Activated B cell treated with CpG ODN at 0.5 μM for 24 hours (primary cell): ENCODE measurements around the gene HCFC1. TPM values are rescaled to one million over a fixed set of nuclear protein-coding genes. Genes with fewer than 3 reads are reported as not detected.

Experiments
- ATAC-seq: fragments of 200-7000 bp; cut with Tn5 transposase; one replicate; pipeline ENCODE4 v1.10.0; 2021; ENCODE audit warnings: low read depth, mild to moderate bottlenecking, moderate library complexity
- CTCF ChIA-PET: fragments of 350-600 bp; sonication (Branson Sonifier 250); formaldehyde crosslinking; loops from one replicate; lab custom pipeline; 2021; ENCODE audit warnings: antibody characterized with exemption; lab: Charles Lee
- POLR2A ChIA-PET: fragments of 350-600 bp; sonication (Branson Sonifier 250); formaldehyde crosslinking; loops from one replicate; lab custom pipeline; 2021; ENCODE audit warnings: antibody characterized with exemption; lab: Charles Lee
- DNase-seq: peaks from one replicate; pipeline ENCODE4 v3.0.0; 2022
- H3K27ac Mint-ChIP-seq: one replicate; pipeline ENCODE4 v1.8.0; 2020; ENCODE audit warnings: mixed read lengths
- H3K27me3 Mint-ChIP-seq: one replicate; pipeline ENCODE4 v1.8.0; 2021; ENCODE audit warnings: mixed read lengths
- H3K36me3 Mint-ChIP-seq: one replicate; pipeline ENCODE4 v1.8.0; 2021; ENCODE audit warnings: low read depth, mixed read lengths
- H3K4me1 Mint-ChIP-seq: one replicate; pipeline ENCODE4 v1.8.0; 2021; ENCODE audit warnings: mixed read lengths
- H3K4me3 Mint-ChIP-seq: one replicate; pipeline ENCODE4 v1.8.0; 2020; ENCODE audit warnings: mild to moderate bottlenecking, mixed read lengths
- H3K9me3 Mint-ChIP-seq: one replicate; pipeline ENCODE4 v1.8.0; 2020; ENCODE audit warnings: mixed read lengths
- intact Hi-C: fragments of 100-400 bp; cut with micrococcal nuclease; formaldehyde crosslinking; loops from one replicate; pipeline ENCODE4 v1.15.1; 2024
- total RNA-seq: library from RNA; stranded (reverse); gene quantifications from 2 replicates; pipeline ENCODE4 v1.2.3, GENCODE V29; 2022
- TF ChIP-seq, protein P1 (sequence below): fragments of 200-600 bp; IDR thresholded peaks from one replicate; pipeline ENCODE4 v1.8.0; 2022; ENCODE audit warnings: antibody characterized with exemption, mild to moderate bottlenecking

The HCFC1 gene
- total RNA-seq, 1 donor from 2014 or later = 79.4 TPM

DNA sequence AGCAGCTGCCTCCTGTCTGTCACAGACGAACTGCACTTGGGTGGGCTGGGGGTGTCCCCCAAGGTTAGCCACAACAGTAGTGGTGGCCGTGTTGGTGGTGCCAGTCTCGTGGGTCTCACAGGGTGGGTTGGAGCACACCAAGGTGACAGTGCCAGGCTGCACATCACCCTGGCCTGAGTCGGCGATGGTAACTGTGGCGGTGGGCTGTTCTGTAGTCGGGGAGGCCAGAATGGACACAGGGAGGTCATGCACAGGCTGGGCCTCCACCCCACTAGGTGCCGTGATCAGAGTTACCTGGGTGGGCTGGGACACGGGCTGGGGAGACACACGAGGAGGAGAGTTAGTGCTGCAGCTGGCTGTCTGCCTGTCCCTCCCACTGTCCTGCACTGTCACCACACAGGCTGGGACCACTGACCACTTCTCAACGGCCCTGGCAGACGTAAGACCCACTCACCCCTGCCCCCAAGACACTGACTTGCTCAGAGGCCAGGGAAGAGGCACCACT is 16.3 kb downstream of the HCFC1 start:
- H3K9me3 Mint-ChIP-seq = no peaks in the 10 kb centered on the region
- H3K27ac Mint-ChIP-seq = no peak overlapping the region
- peaks cover 72% of the 10 kb centered on the region for H3K36me3 Mint-ChIP-seq
- ChIA-PET POLR2A (no interaction called here), CTCF (no interaction called here)
- no peaks in the 10 kb centered on the region for H3K27me3 Mint-ChIP-seq
- no peak overlapping the region for H3K4me3 Mint-ChIP-seq
- ATAC-seq (no peak), DNase-seq (no peak)
- TF ChIP-seq, protein P1, sequence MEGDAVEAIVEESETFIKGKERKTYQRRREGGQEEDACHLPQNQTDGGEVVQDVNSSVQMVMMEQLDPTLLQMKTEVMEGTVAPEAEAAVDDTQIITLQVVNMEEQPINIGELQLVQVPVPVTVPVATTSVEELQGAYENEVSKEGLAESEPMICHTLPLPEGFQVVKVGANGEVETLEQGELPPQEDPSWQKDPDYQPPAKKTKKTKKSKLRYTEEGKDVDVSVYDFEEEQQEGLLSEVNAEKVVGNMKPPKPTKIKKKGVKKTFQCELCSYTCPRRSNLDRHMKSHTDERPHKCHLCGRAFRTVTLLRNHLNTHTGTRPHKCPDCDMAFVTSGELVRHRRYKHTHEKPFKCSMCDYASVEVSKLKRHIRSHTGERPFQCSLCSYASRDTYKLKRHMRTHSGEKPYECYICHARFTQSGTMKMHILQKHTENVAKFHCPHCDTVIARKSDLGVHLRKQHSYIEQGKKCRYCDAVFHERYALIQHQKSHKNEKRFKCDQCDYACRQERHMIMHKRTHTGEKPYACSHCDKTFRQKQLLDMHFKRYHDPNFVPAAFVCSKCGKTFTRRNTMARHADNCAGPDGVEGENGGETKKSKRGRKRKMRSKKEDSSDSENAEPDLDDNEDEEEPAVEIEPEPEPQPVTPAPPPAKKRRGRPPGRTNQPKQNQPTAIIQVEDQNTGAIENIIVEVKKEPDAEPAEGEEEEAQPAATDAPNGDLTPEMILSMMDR = no peak
- intact Hi-C loops = no loop called here
- H3K4me1 Mint-ChIP-seq = peaks cover 2% of the 10 kb centered on the region

DNA sequence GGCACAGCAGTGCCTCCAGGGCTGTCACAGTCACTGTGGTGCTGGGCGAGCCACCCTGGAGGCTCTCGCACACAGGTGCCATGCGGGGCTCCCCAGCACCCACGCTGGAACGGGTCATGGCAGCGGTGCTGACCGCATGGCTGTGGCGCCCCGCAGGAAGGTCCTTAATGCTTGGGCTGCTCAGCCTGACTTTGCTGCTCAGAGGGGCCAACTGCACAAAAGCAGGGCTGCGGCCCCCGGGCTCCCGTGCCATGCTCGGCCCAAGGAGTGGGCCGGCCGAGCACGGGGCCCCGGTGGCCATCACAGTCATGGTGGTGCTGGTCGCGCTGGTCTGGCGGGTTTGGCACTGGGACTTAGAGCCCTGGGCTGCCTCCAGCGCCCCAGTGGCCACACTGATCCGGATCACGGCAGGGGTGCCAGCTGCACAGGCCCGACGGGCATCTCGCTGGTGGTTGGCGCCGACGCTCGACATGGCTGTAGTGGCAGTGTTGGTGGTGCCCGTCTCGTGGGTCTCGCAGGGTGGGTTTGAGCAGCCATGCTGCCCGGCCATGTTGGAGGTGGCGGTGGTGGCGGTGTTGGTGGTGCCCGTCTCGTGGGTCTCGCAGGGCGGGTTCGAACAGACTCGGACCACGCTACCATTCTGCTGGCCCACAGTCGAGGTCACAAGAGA is 16.9 kb downstream of the HCFC1 start:
- H3K9me3 Mint-ChIP-seq = no peaks in the 10 kb centered on the region
- intact Hi-C loops = no loop called here
- POLR2A ChIA-PET = no interaction called here
- DNase-seq = no peak
- no peaks in the 10 kb centered on the region for H3K27me3 Mint-ChIP-seq
- H3K4me1 Mint-ChIP-seq = peaks cover 2% of the 10 kb centered on the region
- no peak overlapping the region for H3K27ac Mint-ChIP-seq
- H3K4me3 Mint-ChIP-seq = no peak overlapping the region
- CTCF ChIA-PET = no interaction called here
- ATAC-seq = no peak
- TF ChIP-seq, protein P1 = no peak
- H3K36me3 Mint-ChIP-seq = peaks cover 71% of the 10 kb centered on the region

- POLR2A ChIA-PET = interaction anchor here (0.8 kb wide), 1 partner anchor 27 kb away, joined by 3 read pairs; no protein-coding TSS in a partner anchor
- no peak overlapping the region for H3K4me3 Mint-ChIP-seq
Measured at GRCh38 chrX:153953892-153954557, 17.6 kb downstream of the HCFC1 start.

DNA sequence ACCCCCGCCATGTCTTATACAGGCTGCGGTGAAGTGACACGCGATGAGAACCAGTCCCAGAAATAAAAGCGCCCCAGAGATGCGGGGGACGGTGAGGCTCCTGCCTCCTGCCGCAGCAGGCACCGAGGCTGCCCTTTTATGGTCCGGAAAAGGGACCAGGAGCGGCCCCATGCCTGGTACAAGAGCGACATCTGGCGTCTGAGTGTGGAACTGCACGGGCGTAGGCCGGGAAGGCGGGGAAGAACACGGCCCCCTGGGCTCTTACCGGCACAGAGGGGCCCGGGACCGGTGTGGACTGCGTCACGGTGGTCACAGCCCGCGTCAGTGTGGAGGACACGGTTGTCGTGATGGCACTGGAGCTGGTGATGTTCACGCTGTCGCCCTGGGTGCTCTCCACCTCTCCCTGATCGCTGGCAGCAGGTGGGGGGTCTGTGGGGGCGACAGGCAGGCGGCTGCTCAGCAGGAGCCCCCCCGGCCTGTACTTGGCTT is 18.2 kb downstream of the HCFC1 start:
- H3K27ac Mint-ChIP-seq = peak overlapping the region; percentile 46
- H3K27me3 Mint-ChIP-seq = no peaks in the 10 kb centered on the region
- ChIA-PET CTCF (interaction anchor here (1.2 to 9.8 kb wide), 2 partner anchors 14 to 30 kb away, joined by 3 to 146 read pairs; partner anchors contain the start of gene ARHGAP4), POLR2A (interaction anchor here (0.8 to 1.2 kb wide), 2 partner anchors 27 to 28 kb away, joined by 3 to 4 read pairs; no protein-coding TSS in a partner anchor)
- H3K36me3 Mint-ChIP-seq = peaks cover 69% of the 10 kb centered on the region
- TF ChIP-seq, protein P1 = no peak
- intact Hi-C loops = loop anchor here (1.0 to 2.0 kb wide), 3 partner anchors 13 to 189 kb away; partner anchors contain the start of gene PLXNB3
- ATAC-seq (peak; percentile 88), DNase-seq (peak; percentile 68)
- H3K4me3 Mint-ChIP-seq = no peak overlapping the region
- no peaks in the 10 kb centered on the region for H3K9me3 Mint-ChIP-seq
- H3K4me1 Mint-ChIP-seq = peaks cover 2% of the 10 kb centered on the region

More at GRCh38 chrX:153953892-153954557, 17.6 kb downstream of the HCFC1 start:
- H3K27ac Mint-ChIP-seq = no peak overlapping the region
- intact Hi-C loops = loop anchor here (1.0 to 2.0 kb wide), 3 partner anchors 13 to 190 kb away; partner anchors contain the start of gene PLXNB3
- ATAC-seq (no peak), DNase-seq (no peak)
- no peaks in the 10 kb centered on the region for H3K27me3 Mint-ChIP-seq
- TF ChIP-seq, protein P1 = no peak
- no peaks in the 10 kb centered on the region for H3K9me3 Mint-ChIP-seq
- H3K4me1 Mint-ChIP-seq = peaks cover 2% of the 10 kb centered on the region
- CTCF ChIA-PET = no interaction called here
- peaks cover 71% of the 10 kb centered on the region for H3K36me3 Mint-ChIP-seq
